HPDE6-E6E7 (cell line): ENCODE results near the gene ZNF287.
A peak's percentile ranks its signal among the peaks of the same experiment; 100 is the strongest.
"Not testable (repeated sequence)": the region's sequence is repeated elsewhere in the genome, so short reads cannot be mapped to it uniquely, and the experiment has no call there.

Source experiments
- DNase-seq: peaks from one replicate; pipeline ENCODE4 v3.0.0; 2011; ENCODE audit warnings: missing footprints; ENCODE audit errors: extremely low spot score

ZNF287 gene

GRCh38 chr17:16568541-16569357 is at the start of gene ZNF287:
TSS of gene ZNF287 (minus strand) at chr17:16569204. CDS start at chr17:16567731, 1,473 bp downstream.
- peak; percentile 99 for DNase-seq

DNA sequence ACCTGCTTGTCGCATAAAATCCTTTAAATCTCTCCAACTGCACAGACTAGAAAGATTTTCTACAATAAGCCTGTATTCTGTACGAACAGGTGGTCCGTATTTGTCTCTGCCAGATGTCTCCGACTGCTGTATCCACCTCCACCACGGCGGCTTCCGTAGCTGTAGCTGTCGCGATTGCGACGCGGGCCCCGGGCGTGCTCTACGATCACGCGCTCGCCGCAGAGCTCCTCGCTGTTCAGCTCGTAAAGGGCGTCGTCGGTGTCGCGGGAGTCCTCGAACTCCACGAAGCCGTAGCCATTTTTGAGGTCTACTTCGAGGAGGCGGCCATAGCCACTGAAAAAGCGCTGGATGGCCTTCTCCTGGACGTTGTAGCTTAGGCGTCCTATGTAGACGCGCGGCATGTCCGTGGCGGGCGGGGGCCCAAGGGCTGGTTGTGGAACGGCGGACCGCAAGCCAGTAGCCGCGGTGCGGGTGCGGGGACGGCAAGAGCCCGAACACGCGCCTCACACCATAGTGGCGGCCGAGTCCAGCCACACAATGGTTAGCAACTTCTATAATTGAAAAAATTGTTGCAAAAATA is 48.6 kb upstream of the ZNF287 start:
- no peak for DNase-seq

GRCh38 chr17:16599537-16599936 is 30.5 kb upstream of the ZNF287 start:
- DNase-seq: no peak

DNA sequence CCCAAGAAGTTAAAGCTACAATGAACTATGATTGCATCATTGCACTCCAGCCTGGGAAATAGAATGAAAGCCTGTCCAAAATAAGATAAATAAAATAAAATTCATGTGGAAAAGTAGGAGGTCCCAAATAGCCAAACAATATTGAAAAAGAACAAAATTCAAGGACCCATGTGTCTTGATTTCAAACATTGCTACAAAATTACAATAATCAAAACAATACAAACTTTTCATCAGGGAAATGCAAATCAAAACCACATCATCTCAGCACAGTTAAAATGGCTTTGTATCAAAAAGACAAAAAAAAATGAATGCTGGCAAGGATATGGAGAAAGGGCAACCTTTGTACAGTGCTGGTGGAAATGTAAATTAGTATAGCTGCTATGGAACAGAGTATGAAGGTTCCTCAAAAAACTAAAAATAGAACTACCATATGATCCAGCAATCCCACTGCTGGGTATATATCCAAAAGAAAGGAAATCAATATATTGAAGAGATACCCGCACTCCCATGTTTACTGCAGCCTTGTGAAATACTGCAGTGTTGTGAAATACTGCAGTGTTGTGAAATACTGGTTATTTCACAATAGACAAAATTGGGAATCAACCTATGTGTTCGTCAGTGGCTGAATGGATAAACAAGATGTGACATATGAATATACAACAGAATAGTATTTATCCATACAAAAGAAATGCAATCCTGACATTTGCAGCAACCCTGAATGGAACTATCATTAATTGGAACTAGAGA is 24.5 kb upstream of the ZNF287 start:
- DNase-seq: no peak

DNA sequence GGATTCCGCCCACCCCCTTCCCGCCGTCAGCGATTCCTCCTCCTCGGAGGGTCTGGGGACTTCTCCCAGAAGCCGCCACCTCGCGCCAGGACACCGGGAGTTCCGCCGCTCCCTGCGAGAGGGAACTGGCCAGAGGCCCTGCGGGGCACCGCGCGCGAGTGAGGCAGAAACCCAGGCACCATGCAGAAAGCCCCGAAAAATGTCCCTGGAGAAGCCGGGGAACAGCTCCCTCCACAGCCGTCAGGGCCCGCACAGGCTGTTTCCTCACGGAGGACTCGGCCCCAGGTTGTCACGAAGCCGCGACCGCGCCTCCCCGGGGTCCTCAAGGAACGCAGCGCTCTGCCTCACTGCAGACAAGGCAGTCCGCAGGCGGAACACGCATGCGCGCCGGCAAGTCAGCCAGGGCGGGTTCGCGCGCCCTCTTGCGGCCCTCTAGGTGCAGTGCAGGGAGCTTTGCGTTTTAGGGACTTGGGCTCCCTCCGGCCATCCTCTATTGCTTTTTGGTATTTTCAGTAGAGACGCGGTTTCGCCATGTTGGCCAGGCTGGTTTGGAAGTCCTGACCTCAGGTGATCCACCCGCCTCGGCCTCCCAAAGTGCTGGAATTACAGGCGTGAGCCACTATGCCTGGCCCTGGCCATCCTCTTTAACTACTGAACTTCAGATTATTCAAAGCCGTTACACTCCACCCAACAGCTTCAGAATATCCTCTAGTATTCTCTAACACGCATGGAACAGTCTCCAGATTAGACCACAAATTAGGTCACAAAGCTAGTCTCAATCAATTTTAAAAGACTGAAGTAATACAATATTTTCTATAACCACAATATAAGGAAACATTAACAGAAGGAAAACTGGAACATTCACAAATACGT is 20.3 kb upstream of the ZNF287 start:
- peak; percentile 86 for DNase-seq

- no peak for DNase-seq
Measured at GRCh38 chr17:16585796-16586195, 16.8 kb upstream of the ZNF287 start.

- peak; percentile 98 for DNase-seq
Measured at GRCh38 chr17:16584273-16584995, 15.4 kb upstream of the ZNF287 start.

DNA sequence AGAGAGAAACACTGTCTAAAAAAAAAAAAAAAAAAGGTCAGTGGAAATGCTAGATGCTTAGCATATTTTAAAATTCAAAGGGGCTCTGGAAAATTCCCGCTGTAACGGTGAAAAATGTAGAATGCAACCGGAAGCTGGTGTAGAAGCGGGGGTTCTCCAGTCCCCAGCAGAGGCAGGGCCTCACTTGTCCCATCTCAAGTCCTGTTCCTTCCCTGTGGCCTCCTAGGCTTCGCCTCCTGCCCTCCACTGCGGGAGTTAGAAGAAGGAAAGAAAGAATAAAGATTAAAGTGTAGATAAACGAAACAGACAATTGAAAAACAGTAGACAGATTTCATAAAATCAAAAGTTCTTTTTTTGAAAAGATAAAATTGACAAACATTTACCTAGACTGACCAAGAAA is 14.8 kb upstream of the ZNF287 start:
- no peak for DNase-seq

DNA sequence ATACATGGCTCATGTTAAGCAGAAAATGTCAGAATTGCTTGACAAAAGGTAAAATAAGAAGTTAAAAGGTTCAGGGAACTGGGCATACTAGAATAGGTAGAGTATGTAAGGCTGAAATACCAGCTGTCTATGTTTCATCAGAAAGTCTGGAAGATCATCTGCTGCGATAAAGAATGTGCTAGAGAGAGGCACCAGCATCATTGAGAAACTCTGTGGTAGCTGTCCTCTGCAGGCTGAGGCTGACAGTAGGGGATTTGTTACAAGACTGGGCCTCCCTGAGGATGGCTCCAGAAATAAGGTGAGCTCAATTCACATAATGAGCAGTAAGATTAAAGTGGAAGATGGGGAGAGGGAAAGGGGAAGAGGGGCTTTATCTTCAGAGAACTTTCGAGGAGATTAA is 4.5 kb upstream of the ZNF287 start:
- no peak for DNase-seq

- no peak for DNase-seq
Measured at GRCh38 chr17:16569358-16569712, 331 bp upstream of the ZNF287 start.

DNA sequence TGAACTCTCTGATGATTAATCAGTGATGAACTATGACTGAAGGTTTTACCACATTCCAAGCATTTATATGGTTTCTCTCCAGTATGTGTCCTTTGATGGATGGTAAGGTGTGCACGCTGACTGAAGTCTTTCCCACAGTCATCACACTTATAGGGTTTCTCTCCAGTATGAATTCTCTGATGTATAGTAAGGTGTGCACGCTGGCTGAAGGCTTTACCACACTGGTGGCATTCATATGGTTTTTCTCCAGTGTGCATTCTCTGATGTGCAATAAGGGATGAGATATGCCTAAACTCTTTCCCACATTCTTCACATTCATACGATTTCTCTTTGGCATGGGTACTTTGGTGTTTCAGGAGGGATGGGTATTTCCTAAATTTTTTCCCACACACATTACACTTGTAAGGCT is 16.4 kb downstream of the ZNF287 start:
- DNase-seq: no peak

DNA sequence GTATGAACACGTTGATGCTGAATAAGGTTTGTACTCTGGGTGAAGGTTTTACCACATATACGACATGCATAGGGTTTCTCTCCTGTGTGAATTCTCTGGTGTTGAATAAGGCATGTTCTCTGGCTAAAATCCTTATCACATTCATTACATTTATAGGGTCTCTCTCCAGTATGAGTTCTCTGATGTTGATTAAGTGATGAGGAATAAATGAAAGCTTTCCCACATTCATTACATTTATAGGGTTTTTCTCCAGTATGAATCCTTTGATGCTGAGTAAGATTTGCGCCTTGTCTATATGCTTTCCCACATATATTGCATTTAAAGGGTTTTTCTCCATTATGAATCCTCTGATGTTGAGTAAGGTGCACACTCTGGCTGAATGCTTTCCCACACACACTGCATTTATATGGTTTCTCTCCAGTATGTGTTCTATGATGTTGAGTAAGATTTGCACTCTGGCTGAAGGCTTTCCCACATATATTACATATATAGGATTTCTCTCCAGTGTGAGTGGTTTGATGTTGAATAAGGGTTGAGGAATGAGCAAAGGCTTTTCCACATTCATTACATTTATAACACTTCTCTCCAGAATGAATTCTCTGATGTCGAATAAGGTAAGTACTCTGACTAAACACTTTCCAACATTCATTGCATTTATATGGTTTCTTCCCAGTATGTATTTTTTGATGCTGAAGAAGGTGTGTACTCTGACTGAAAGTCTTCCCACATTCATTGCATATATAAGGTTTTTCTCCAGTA is 16.9 kb downstream of the ZNF287 start:
- no peak for DNase-seq

DNA sequence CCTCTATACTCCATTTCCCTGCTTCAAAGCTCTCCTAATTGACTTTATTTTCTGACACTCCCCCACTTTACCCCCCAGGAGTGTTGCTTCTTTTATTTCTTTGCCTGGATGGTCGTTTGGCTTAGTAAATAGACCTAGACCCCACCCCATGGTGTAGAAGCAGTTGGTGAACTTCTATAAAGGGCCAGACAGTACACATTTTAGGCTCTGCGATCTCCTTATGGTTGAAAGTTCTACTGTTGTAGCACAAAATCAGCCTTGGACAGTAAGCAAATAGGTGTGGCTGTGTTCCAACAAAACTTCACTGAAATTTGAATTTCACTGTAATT is 31.9 kb downstream of the ZNF287 start:
- no peak for DNase-seq

DNA sequence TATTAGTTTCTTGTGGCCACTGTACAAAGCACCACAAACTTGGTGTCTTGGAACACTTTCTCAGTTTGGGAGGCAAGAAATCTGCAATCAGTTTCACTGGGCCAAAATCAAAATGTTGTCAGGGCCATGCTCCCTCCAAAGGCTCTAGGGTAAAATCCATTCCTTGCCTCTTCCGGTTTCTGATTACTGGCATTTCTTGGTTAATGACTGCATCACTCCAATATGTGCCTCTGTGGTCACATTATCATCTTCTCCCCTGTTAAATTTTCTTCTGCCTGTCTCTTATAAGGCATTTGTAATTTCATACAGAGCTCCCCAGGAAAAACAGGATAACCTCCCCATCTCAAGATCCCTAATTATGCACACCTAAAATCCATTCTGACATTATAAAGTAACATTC is 34.8 kb downstream of the ZNF287 start:
- DNase-seq: no peak

DNA sequence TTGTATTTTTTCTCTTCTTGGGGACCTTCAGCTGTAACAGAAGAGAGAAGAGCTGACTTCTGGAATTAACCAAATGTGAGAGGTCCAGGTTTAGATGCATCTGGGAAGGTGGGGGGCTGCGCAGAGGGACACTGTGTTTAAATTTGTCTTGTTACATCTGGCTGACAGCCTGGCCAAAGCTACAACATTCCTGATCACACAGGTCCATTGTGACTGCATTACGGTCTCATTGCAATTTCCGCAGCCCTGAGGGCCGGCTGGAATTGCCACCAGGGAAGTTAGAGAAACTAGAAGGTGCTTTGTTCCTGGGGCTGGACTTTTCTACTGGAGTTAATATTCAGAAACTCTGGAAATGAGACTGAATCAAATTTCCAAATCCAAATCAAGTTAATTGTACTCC is 39.1 kb downstream of the ZNF287 start:
- DNase-seq: no peak

DNA sequence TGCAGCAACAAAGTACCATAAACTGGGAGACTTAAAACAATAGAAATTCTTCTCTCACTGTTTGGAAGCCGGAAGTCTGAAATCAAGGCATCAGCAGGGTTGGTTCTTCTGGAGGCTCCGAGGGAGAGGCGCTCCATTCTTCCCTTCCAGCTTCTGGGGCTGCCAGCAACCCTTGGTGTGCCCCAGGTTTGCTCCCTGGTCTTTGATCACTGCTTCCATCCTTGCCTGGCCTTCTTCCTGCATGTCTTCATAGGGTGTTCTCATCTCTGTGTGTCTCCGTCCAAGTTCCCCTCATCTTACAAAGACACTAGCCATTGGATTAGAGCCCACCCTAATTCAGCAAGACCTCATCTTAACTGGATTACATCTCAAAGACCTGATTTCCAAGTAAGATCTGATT is 41.7 kb downstream of the ZNF287 start:
- DNase-seq: no peak

DNA sequence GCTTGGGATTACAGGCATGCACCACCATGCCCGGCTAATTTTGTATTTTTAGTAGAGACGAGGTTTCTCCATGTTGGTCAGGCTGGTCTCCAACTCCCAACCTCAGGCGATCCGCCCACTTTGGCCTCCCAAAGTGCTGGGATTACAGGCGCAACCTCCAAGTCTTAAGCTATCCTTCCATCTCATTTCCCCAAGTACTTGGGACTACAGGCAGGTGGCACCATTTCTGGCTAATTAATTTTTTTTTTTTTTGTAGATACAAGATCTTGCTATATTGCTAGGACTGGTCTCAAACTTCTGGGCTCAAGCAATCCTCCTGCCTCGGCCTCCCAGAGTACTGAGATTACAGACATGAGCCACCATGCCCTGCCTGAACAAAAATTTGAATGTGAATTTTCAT is 43.4 kb downstream of the ZNF287 start:
- DNase-seq: not testable (repeated sequence)

GRCh38 chr17:16521070-16521727 is 47.8 kb downstream of the ZNF287 start:
- peak; percentile 83 for DNase-seq

GRCh38 chr17:16519021-16519420 is 50.0 kb downstream of the ZNF287 start:
- no peak for DNase-seq

GRCh38 chr17:16517477-16517876 is 51.5 kb downstream of the ZNF287 start:
- no peak for DNase-seq
